HL-60 (cell line): Measurements from ENCODE around the gene SLC37A3.

ENCODE experiments used
- DNase-seq, 2 experiments: peaks; one replicate each; pipeline ENCODE4 v3.0.0-alpha.2; 2010 to 2020; ENCODE audit warnings: low read depth in 1 of 2, low spot score in 1 of 2
- H3K27ac ChIP-seq: fragments of 250-450 bp; sonication (Bioruptor Pico); replicated peaks from 2 replicates; pipeline ENCODE4 v1.5.1; 2020; ENCODE audit warnings: mild to moderate bottlenecking, moderate library complexity
- H3K27me3 ChIP-seq: fragments of 250-450 bp; sonication (Bioruptor Pico); 2 replicates; pipeline ENCODE4 v1.5.1; 2021; ENCODE audit warnings: mild to moderate bottlenecking, moderate library complexity; ENCODE audit not compliant: insufficient read depth, poor library complexity, severe bottlenecking
- H3K4me3 ChIP-seq: replicated peaks from 2 replicates; pipeline ENCODE4 v1.5.1; 2011; ENCODE audit warnings: mild to moderate bottlenecking, control low read depth, low read length; ENCODE audit not compliant: insufficient read depth
- CTCF ChIP-seq: IDR thresholded peaks from one replicate; pipeline ENCODE4 v1.5.1; 2011; ENCODE audit warnings: low read length, control low read depth, inconsistent platforms; ENCODE audit not compliant: insufficient read depth
- GABPA ChIP-seq: IDR thresholded peaks from 2 replicates; pipeline ENCODE4 v1.6.1; 2012; ENCODE audit warnings: low read depth
- POLR2AphosphoS5 ChIP-seq: IDR thresholded peaks from 2 replicates; pipeline ENCODE4 v1.6.1; 2012; ENCODE audit warnings: low read depth
- REST ChIP-seq: IDR thresholded peaks from 2 replicates; pipeline ENCODE4 v1.6.1; 2012; ENCODE audit warnings: low read depth; ENCODE audit not compliant: insufficient replicate concordance
- SPI1 ChIP-seq: IDR thresholded peaks from 2 replicates; pipeline ENCODE4 v1.6.1; 2012; ENCODE audit warnings: low read depth, mild to moderate bottlenecking, borderline replicate concordance

Gene SLC37A3

GRCh38 chr7:140317999-140318398, 80.3 kb downstream of the SLC37A3 start:
- peaks cover 8% of the 10 kb centered on the region for H3K27me3 ChIP-seq
- no peak for TF ChIP-seq SPI1
- TF ChIP-seq POLR2AphosphoS5 = no peak
- TF ChIP-seq CTCF = no peak
- no peak for TF ChIP-seq REST
- TF ChIP-seq GABPA = no peak
- no peak overlapping the region for H3K27ac ChIP-seq

GRCh38 chr7:140317597-140317996, 80.7 kb downstream of the SLC37A3 start:
- H3K4me3 ChIP-seq = no peak overlapping the region
- H3K27me3 ChIP-seq = peaks cover 8% of the 10 kb centered on the region
- peak in 1 of 2 experiments; percentile 37 for DNase-seq
- TF ChIP-seq POLR2AphosphoS5 (no peak), REST (no peak), CTCF (no peak), GABPA (no peak)
- no peak overlapping the region for H3K27ac ChIP-seq

More at GRCh38 chr7:140317999-140318398, 80.3 kb downstream of the SLC37A3 start:
- DNase-seq = no peak
- H3K4me3 ChIP-seq = no peak overlapping the region

- no peak overlapping the region for H3K27ac ChIP-seq
- no peak overlapping the region for H3K4me3 ChIP-seq
- peaks cover 8% of the 10 kb centered on the region for H3K27me3 ChIP-seq
- DNase-seq = no peak
- TF ChIP-seq POLR2AphosphoS5 = no peak
- TF ChIP-seq SPI1 = no peak
Observed at GRCh38 chr7:140316165-140316661, 82.1 kb downstream of the SLC37A3 start.

- H3K4me3 ChIP-seq = no peak overlapping the region
- DNase-seq = no peak
- peaks cover 8% of the 10 kb centered on the region for H3K27me3 ChIP-seq
- no peak overlapping the region for H3K27ac ChIP-seq
- TF ChIP-seq REST (no peak), GABPA (no peak), SPI1 (no peak), CTCF (no peak), POLR2AphosphoS5 (no peak)
Observed at GRCh38 chr7:140315498-140316164, 82.7 kb downstream of the SLC37A3 start.
